Measurements from ENCODE around the gene TEX19. TPM values are rescaled to one million over a fixed set of nuclear protein-coding genes. Genes with fewer than 3 reads are reported as not detected.

The TEX19 gene
- total and polyA plus RNA-seq, 2 of the 4 experiments (the other 2 are of a cell fraction) = under 0.01 to 0.03 TPM

GRCh38 chr17:82339634-82340580 is 19.1 kb upstream of the TEX19 start (continued):
- TF ChIP-seq RAD21 (IDR thresholded peaks at IDR 0.05; ENCODE audit: low read length) (no peak), BHLHE40 (IDR thresholded peaks at IDR 0.05; ENCODE audit: low read depth, low read length) (no peak)

- Histone ChIP-seq H4K8ac (ENCODE audit: low read depth in 2 of 2, low read length in 2 of 2) (no peak overlapping the region), H3K9ac (ENCODE audit: low read depth, low read length) (no peak overlapping the region), H3K4me2 (ENCODE audit: low read depth, low read length) (no peak overlapping the region), H3K9me1 (ENCODE audit: insufficient read depth, low read length) (peaks cover 7% of the 10 kb centered on the region), H2BK5ac (ENCODE audit: low read depth, low read length, poor library complexity, severe bottlenecking) (no peak overlapping the region), H3K9me3 (ENCODE audit: control insufficient read depth, insufficient read depth, low read length) (no peaks in the 10 kb centered on the region), H3K14ac (replicated peaks; ENCODE audit: low read depth, low read length) (no peak overlapping the region), H4K91ac (ENCODE audit: insufficient read depth, low read depth, low read length) (no peak overlapping the region), H3K4me1 (ENCODE audit: control insufficient read depth, insufficient read depth, low read length) (peaks cover 8% of the 10 kb centered on the region), H3K79me1 (ENCODE audit: low read depth in 1 of 2, low read length in 2 of 2) (no peaks in the 10 kb centered on the region), H4K5ac (ENCODE audit: low read depth, low read length) (no peak overlapping the region), H2AK9ac (replicated peaks; ENCODE audit: low read depth, low read length, poor library complexity) (no peak overlapping the region), H3K18ac (ENCODE audit: low read depth, low read length) (no peak overlapping the region), H3K4me3 (ENCODE audit: insufficient read depth, low read depth, low read length) (no peak overlapping the region), H2AK5ac (ENCODE audit: low read depth, low read length) (no peak overlapping the region), H3K27ac (ENCODE audit: insufficient read depth, low read length) (no peak overlapping the region), H3K56ac (ENCODE audit: extremely low read depth, insufficient read depth, low read length) (no peak overlapping the region), H4K20me1 (ENCODE audit: insufficient read depth, low read length) (no peaks in the 10 kb centered on the region), H3K4ac (ENCODE audit: low read depth, low read length) (no peak overlapping the region), H2AFZ (replicated peaks; ENCODE audit: low read length, poor library complexity) (peak overlapping the region; percentile 21), H3K36me3 (ENCODE audit: control insufficient read depth, insufficient read depth, low read length) (no peaks in the 10 kb centered on the region), H3K23ac (ENCODE audit: low read depth, low read length) (no peak overlapping the region), H2BK120ac (ENCODE audit: low read depth, low read length) (no peak overlapping the region), H2BK15ac (ENCODE audit: low read depth, low read length) (no peak overlapping the region), H2BK20ac (ENCODE audit: low read depth, low read length) (no peak overlapping the region), H3K27me3 (ENCODE audit: control insufficient read depth, insufficient read depth, low read length) (peaks cover 4% of the 10 kb centered on the region)
- ChIA-PET CTCF (no interaction called here), POLR2A (ENCODE audit: unreplicated experiment) (no interaction called here)
- intact Hi-C loops (cut with micrococcal nuclease) (no loop called here), in situ Hi-C loops (cut with MboI; ENCODE audit: low sequenced_read_pairs) (no loop called here), dilution Hi-C loops (cut with HindIII; ENCODE audit: low sequenced_read_pairs, unreplicated experiment) (no loop called here)
- DNase-seq = no peak
- no peak for ATAC-seq (ENCODE audit: low read depth)
- no TSS peak for BruUV-seq (replicated peaks)
- TF ChIP-seq USF2 (IDR thresholded peaks at IDR 0.05; ENCODE audit: low read depth, low read length) = no peak
- no peak for TF ChIP-seq RAD21 (IDR thresholded peaks at IDR 0.05; ENCODE audit: low read length)
- no peak for TF ChIP-seq FOS (IDR thresholded peaks at IDR 0.05; ENCODE audit: low read depth, low read length)
- no peak for TF ChIP-seq CHD1 (IDR thresholded peaks at IDR 0.05; ENCODE audit: low read depth, low read length)
- TF ChIP-seq RCOR1 (IDR thresholded peaks at IDR 0.05; ENCODE audit: insufficient replicate concordance, low read length) = no peak
- TF ChIP-seq MAFK (IDR thresholded peaks at IDR 0.05; ENCODE audit: low read depth, low read length) = no peak
- TF ChIP-seq NFE2L2 (IDR thresholded peaks at IDR 0.05; ENCODE audit: low read depth, low read length) = no peak
- TF ChIP-seq CTCF (conservative IDR thresholded peaks at IDR 0.05; ENCODE audit: low read depth, low read length) = no peak
- no peak for TF ChIP-seq BHLHE40 (IDR thresholded peaks at IDR 0.05; ENCODE audit: low read depth, low read length)
- TF ChIP-seq RFX5 (IDR thresholded peaks at IDR 0.05; ENCODE audit: low read depth, low read length) = no peak
- no peak for TF ChIP-seq MXI1 (IDR thresholded peaks at IDR 0.05; ENCODE audit: borderline replicate concordance, low read depth, low read length)
- no peak for TF ChIP-seq MAZ (IDR thresholded peaks at IDR 0.05; ENCODE audit: borderline replicate concordance, low read depth, low read length)
- 46% methylated on average over 8 of the region's 28 CpGs; no CpG with 5 or more reads in 1 of the 2 experiments for WGBS, 2 experiments (ENCODE audit: extremely low coverage in 2 of 2, insufficient read length in 1 of 2)
Observed at GRCh38 chr17:82342361-82343079, 16.5 kb upstream of the TEX19 start.

Data from IMR-90 (cell line).